DMS153 (cell line): ENCODE data around the gene KPNA1.

Experiments used
- DNase-seq: peaks from one replicate; lab custom pipeline; 2025; lab: John Stamatoyannopoulos, UW

The KPNA1 gene

GRCh38 chr3:122382888-122383666 is 131.7 kb downstream of the KPNA1 start, which contains the start of gene MIX23:
Gene MIX23, minus strand, starts transcription at chr3:122383231. Its CDS starts 7 bp downstream, at chr3:122383224.
- peak; percentile 76 for DNase-seq

- no peak for DNase-seq
Measured at GRCh38 chr3:122377975-122378374, 136.8 kb downstream of the KPNA1 start.

- DNase-seq = no peak
Measured at GRCh38 chr3:122374034-122374433, 140.7 kb downstream of the KPNA1 start.
